Lower lobe of right lung (tissue), 2 donors: ENCODE measurements around the gene STT3B. TPM values are rescaled to one million over a fixed set of nuclear protein-coding genes. Genes with fewer than 3 reads are reported as not detected.
"Not testable (repeated sequence)": the region's sequence is repeated elsewhere in the genome, so short reads cannot be mapped to it uniquely, and the experiment has no call there.

ENCODE experiments used
- ATAC-seq, 2 donors: fragments of 200-7000 bp; cut with Tn5 transposase; one replicate each; pipeline ENCODE4 v1.9.1; 2020 to 2022; ENCODE audit warnings: mild to moderate bottlenecking in 2 of 2, moderate library complexity in 2 of 2
- DNase-seq: peaks from one replicate; pipeline ENCODE4 v3.0.0-alpha.2; 2020
- H3K27ac ChIP-seq: fragments of 200-600 bp; one replicate; pipeline ENCODE4 v1.8.0; 2022
- H3K27me3 ChIP-seq: fragments of 200-600 bp; one replicate; pipeline ENCODE4 v1.8.0; 2022; ENCODE audit warnings: low read depth
- H3K36me3 ChIP-seq: fragments of 200-600 bp; one replicate; pipeline ENCODE4 v1.8.0; 2022; ENCODE audit warnings: mild to moderate bottlenecking
- H3K4me1 ChIP-seq: fragments of 200-600 bp; one replicate; pipeline ENCODE4 v1.8.0; 2022
- H3K4me3 ChIP-seq: fragments of 200-600 bp; one replicate; pipeline ENCODE4 v1.8.0; 2022; ENCODE audit warnings: mild to moderate bottlenecking
- H3K9me3 ChIP-seq: fragments of 200-600 bp; one replicate; pipeline ENCODE4 v1.8.0; 2022
- intact Hi-C: fragments of 100-400 bp; cut with DNase I; formaldehyde crosslinking; loops from one replicate; pipeline ENCODE4 v1.11.0; 2022
- total RNA-seq: library from RNA; stranded (reverse); fragmentation: NEBNext Ultra II Directional; extraction: Animal tissue kit (Norgen Biotek cat#: 25700); gene quantifications from one replicate; pipeline ENCODE4 v1.2.1, GENCODE V29; 2021
- TF ChIP-seq, protein P1 (sequence below): fragments of 200-600 bp; IDR thresholded peaks from one replicate; pipeline ENCODE4 v1.8.0; 2022; ENCODE audit warnings: antibody characterized with exemption, mild to moderate bottlenecking
- donor health status: DM: no; HTN: yes; CAD: no; lungs with severe emphysema.

Gene STT3B
- total RNA-seq, 1 donor from 2014 or later: 106 TPM

DNA sequence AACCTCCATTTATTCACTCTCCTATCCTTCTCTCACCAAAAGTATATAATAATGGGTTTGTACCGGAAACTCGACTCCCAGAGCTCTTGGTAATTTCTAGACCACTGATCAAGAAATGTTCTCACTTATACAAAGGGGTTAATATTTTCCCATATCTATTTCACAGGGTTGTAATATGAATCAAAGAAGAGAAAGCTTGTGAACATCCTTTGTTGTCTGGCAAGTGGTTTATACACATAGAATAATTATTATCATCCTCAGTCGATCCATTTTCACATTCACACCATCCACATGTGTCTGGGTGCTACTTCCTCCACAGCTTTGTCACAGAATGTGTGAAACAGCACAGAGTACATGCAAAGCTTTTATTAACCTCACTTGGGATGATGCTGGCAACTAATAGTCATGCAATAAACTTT, 29.9 kb upstream of the STT3B start:
- DNase-seq (no peak), ATAC-seq (no peak)
- H3K9me3 ChIP-seq: no peaks in the 10 kb centered on the region
- H3K36me3 ChIP-seq: no peaks in the 10 kb centered on the region
- no peak overlapping the region for H3K27ac ChIP-seq
- H3K4me1 ChIP-seq: no peaks in the 10 kb centered on the region
- H3K27me3 ChIP-seq: no peaks in the 10 kb centered on the region
- intact Hi-C loops: no loop called here
- TF ChIP-seq, protein P1, sequence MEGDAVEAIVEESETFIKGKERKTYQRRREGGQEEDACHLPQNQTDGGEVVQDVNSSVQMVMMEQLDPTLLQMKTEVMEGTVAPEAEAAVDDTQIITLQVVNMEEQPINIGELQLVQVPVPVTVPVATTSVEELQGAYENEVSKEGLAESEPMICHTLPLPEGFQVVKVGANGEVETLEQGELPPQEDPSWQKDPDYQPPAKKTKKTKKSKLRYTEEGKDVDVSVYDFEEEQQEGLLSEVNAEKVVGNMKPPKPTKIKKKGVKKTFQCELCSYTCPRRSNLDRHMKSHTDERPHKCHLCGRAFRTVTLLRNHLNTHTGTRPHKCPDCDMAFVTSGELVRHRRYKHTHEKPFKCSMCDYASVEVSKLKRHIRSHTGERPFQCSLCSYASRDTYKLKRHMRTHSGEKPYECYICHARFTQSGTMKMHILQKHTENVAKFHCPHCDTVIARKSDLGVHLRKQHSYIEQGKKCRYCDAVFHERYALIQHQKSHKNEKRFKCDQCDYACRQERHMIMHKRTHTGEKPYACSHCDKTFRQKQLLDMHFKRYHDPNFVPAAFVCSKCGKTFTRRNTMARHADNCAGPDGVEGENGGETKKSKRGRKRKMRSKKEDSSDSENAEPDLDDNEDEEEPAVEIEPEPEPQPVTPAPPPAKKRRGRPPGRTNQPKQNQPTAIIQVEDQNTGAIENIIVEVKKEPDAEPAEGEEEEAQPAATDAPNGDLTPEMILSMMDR: no peak
- no peak overlapping the region for H3K4me3 ChIP-seq

DNA sequence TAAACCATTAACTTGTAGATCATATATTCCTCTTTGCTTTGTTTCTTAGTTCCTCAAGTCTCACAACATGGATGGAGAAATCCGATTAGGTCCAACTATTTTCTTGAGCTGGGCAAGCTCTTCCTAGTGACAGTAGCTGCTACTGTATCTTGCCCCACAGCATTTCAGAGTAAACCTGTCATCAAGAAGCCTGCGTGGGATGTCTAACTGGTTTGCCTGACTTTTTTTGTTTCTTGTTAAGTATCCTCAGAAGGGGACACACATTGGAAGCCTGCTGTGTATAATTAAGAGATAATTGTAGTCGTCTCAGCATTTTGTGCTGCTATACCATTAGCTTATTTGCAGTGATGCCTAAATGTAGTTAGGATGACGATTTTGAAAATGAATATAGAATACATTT, 29.3 kb upstream of the STT3B start:
- DNase-seq: no peak
- no peak for ATAC-seq
- Histone ChIP-seq H3K27me3 (no peaks in the 10 kb centered on the region), H3K4me3 (no peak overlapping the region), H3K27ac (no peak overlapping the region), H3K36me3 (no peaks in the 10 kb centered on the region), H3K4me1 (no peaks in the 10 kb centered on the region), H3K9me3 (no peaks in the 10 kb centered on the region)
- TF ChIP-seq, protein P1: no peak
- intact Hi-C loops: no loop called here

DNA sequence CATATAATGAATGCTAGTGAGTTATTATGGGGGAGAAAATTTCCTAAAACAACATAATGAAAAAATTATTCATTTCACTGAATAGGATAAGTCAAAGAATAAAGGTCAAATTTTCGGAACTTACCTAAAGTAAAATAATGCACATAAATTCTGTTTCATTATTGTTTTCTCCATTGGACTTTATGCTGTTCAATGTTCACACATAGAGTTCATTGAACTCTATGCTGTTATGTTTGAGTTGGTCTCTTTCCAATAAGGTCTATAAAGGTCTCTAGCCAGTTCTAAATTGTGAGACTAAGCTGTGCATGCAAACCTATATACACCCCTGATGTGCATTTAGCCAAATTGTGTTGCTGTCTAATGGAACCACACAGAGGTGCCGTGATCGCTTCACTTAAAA, 28.5 kb upstream of the STT3B start:
- DNase-seq (no peak), ATAC-seq (no peak)
- intact Hi-C loops: no loop called here

DNA sequence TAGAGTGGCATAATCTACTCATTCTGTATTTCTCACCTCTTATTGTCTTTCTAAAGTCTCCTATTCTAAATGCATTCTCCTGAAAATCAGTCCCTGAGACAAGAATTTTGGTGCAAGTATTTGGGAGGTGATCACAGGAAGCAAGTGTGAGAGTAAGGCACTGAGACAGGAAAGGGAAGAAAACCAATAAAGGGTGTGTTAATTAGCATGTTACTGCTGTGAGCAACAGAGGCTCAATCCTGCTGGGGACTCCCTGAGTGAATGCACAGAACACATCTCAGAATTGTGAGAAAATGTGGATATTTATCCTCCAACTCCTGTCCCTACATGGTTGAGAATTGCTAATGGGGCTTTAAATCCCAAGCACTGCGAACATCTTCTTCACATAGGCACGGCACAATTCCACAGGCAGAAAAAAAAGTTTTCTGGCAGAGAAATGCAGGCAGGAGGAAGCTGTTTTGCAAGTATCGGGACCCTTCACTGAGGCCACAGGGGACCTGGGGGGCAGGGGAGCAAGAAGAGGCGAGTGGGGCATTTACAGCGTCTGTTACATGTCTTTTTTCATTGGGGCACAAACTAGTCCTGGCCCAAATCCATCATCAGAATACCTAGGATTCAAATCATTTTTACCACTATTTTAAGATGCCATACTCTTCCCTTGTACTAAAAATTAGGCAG, 27.2 kb upstream of the STT3B start:
- H3K4me1 ChIP-seq: no peaks in the 10 kb centered on the region
- H3K4me3 ChIP-seq: no peak overlapping the region
- H3K36me3 ChIP-seq: no peaks in the 10 kb centered on the region
- no peaks in the 10 kb centered on the region for H3K27me3 ChIP-seq
- intact Hi-C loops: no loop called here
- TF ChIP-seq, protein P1: no peak
- H3K9me3 ChIP-seq: no peaks in the 10 kb centered on the region
- H3K27ac ChIP-seq: no peak overlapping the region
- DNase-seq (no peak), ATAC-seq (no peak)

More for the DNA sequence above, 28.5 kb upstream of the STT3B start:
- Histone ChIP-seq H3K4me3 (no peak overlapping the region), H3K4me1 (no peaks in the 10 kb centered on the region), H3K27ac (no peak overlapping the region), H3K27me3 (no peaks in the 10 kb centered on the region), H3K36me3 (no peaks in the 10 kb centered on the region), H3K9me3 (no peaks in the 10 kb centered on the region)
- TF ChIP-seq, protein P1: no peak

DNA sequence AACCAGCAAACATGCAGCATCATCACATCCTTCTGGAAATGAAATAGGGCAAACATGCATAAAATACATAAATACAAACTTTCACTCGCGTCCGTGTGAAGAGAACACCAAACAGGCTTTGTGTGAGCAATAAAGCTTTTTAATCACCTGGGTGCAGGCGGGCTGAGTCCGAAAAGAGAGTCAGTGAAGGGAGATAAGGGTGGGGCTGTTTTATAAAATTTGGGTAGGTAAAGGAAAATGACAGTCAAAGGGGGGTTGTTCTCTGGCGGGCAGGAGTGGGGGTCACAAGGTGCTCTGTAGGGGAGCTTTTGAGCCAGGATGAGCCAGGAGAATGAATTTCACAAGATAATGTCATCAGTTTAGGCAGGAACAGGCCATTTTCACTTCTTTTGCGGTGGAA, 26.2 kb upstream of the STT3B start:
- H3K36me3 ChIP-seq, H3K4me3 ChIP-seq, DNase-seq, ATAC-seq, H3K4me1 ChIP-seq, intact Hi-C loops, H3K27ac ChIP-seq, H3K27me3 ChIP-seq, H3K9me3 ChIP-seq: not testable (repeated sequence)

DNA sequence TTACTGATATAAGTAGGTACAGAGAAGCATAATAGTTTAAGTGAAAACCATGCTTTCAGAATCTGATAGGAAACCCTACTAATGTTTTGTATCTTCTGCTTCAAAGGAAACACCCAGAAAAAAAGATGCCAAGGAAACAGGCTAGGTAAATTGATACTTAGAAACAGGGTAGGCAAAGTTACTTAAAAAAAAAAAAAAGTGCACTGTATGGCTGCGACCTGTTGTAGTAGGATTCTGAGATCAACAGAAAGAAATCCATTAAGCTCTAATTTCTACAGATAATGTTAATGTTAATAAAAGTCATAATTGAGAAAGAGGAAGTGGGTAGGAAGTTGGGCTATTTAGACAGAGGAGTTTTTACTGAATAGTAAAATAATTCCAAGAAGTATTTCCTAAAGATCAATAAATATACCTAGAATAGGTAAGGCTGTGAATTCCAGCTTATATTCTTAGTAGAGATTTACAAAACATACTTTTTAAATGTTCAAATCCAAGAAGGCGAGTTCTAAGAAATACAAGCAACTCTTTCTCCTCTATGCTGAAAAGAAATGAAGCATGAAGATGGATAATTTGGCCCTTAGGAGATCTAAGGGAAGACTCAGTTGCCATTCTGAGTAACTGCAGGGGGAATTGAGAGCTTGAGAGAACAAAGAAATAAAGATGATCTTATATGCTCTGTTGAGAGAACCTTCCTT, 24.1 kb upstream of the STT3B start:
- no peaks in the 10 kb centered on the region for H3K36me3 ChIP-seq
- no peaks in the 10 kb centered on the region for H3K9me3 ChIP-seq
- TF ChIP-seq, protein P1: no peak
- H3K4me3 ChIP-seq: no peak overlapping the region
- H3K27ac ChIP-seq: no peak overlapping the region
- DNase-seq (no peak), ATAC-seq (no peak)
- intact Hi-C loops: no loop called here
- no peaks in the 10 kb centered on the region for H3K27me3 ChIP-seq
- no peaks in the 10 kb centered on the region for H3K4me1 ChIP-seq
